ENCODE data around the gene ZNF516.
A peak's percentile ranks its signal among the peaks of the same experiment; 100 is the strongest.

The ZNF516 gene

DNA sequence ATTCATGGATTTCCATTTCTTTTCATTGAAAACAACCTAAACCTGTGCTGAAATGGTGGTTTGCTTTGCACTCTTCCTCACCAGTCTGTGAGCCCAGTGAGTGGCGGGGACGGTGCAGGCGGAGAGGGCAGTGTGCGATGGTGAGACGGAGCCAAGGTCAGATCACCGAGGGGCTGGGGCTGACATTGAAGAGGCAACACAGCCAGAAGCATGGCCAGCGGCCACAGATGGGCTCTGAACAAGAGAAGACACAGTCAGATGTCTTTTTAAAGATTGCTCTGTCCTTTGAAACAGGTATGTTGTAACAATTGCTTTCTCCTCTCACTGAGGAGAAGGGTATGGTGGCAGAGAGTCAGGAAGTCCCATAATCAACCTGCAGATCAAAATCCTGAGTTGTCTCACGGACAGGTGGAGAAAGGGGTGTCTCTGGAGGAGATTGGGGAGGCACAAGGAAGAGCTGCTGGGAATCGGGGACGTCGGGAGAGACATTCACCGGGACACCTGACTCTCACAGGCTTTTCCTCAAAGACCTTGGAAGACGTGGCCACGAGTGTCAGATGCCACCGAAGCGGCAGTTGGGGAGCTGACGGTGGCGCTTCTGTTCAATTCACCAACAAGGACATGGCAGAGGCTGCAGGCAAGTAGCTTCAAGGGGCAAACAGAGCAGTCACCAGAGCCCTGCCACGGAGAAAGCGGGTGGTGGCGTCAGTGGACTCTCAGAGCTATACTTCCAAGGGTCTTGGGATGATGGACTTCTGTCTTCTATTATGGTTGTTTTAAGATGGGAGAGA lies 12.1 kb upstream of the ZNF516 start:
- Histone ChIP-seq H3K27ac (ENCODE audit: low read depth, low read length) (no peak overlapping the region), H2AK5ac (ENCODE audit: low read length) (no peak overlapping the region), H2BK15ac (replicated peaks; ENCODE audit: low read depth) (no peak overlapping the region), H2BK120ac (ENCODE audit: low read depth, low read length) (no peak overlapping the region), H3K4me1 (ENCODE audit: control insufficient read depth, low read depth, low read length) (no peaks in the 10 kb centered on the region), H4K8ac (ENCODE audit: low read depth, low read length) (no peak overlapping the region), H3K18ac (ENCODE audit: low read length) (no peak overlapping the region), H3K56ac (ENCODE audit: low read length) (no peak overlapping the region), H3K4me3 (ENCODE audit: low read length) (no peak overlapping the region), H4K5ac (ENCODE audit: low read length) (no peak overlapping the region), H3K79me2 (ENCODE audit: control insufficient read depth, insufficient read depth, low read length) (no peaks in the 10 kb centered on the region), H3K36me3 (ENCODE audit: control insufficient read depth, insufficient read depth, low read length) (no peaks in the 10 kb centered on the region), H3K4ac (ENCODE audit: low read depth, low read length) (no peak overlapping the region), H3K4me2 (ENCODE audit: low read length) (no peak overlapping the region), H3K79me1 (ENCODE audit: low read length) (no peaks in the 10 kb centered on the region), H3K9ac (ENCODE audit: low read length) (no peak overlapping the region), H3K27me3 (ENCODE audit: insufficient read depth, low read length, poor library complexity) (no peaks in the 10 kb centered on the region), H2BK5ac (ENCODE audit: low read length) (no peak overlapping the region), H3K23ac (ENCODE audit: low read length) (no peak overlapping the region)
- no CpG with 5 or more reads among the region's 21 CpGs for WGBS (ENCODE audit: extremely low coverage, insufficient coverage, low lambda C conversion rate)
- DNase-seq = no peak

- Histone ChIP-seq H4K5ac (ENCODE audit: low read length) (no peak overlapping the region), H2BK120ac (ENCODE audit: low read depth, low read length) (no peak overlapping the region), H3K4me3 (ENCODE audit: low read length) (no peak overlapping the region), H3K79me2 (ENCODE audit: control insufficient read depth, insufficient read depth, low read length) (no peaks in the 10 kb centered on the region), H3K79me1 (ENCODE audit: low read length) (no peaks in the 10 kb centered on the region), H3K9ac (ENCODE audit: low read length) (no peak overlapping the region), H3K4me2 (ENCODE audit: low read length) (no peak overlapping the region), H3K27ac (ENCODE audit: low read depth, low read length) (no peak overlapping the region), H3K4me1 (ENCODE audit: control insufficient read depth, low read depth, low read length) (no peaks in the 10 kb centered on the region), H2AK5ac (ENCODE audit: low read length) (no peak overlapping the region), H3K4ac (ENCODE audit: low read depth, low read length) (no peak overlapping the region), H2BK15ac (replicated peaks; ENCODE audit: low read depth) (no peak overlapping the region), H3K23ac (ENCODE audit: low read length) (no peak overlapping the region), H3K56ac (ENCODE audit: low read length) (no peak overlapping the region), H4K8ac (ENCODE audit: low read depth, low read length) (no peak overlapping the region), H3K27me3 (ENCODE audit: insufficient read depth, low read length, poor library complexity) (no peaks in the 10 kb centered on the region), H2BK5ac (ENCODE audit: low read length) (no peak overlapping the region), H3K18ac (ENCODE audit: low read length) (no peak overlapping the region), H3K36me3 (ENCODE audit: control insufficient read depth, insufficient read depth, low read length) (no peaks in the 10 kb centered on the region)
- DNase-seq = no peak
- WGBS (ENCODE audit: extremely low coverage, insufficient coverage, low lambda C conversion rate) = no CpG with 5 or more reads among the region's 9 CpGs
Observed at GRCh38 chr18:76506395-76506794, 11.4 kb upstream of the ZNF516 start.

GRCh38 chr18:76505614-76506013 lies 10.6 kb upstream of the ZNF516 start:
- Histone ChIP-seq H3K4me2 (ENCODE audit: low read length) (no peak overlapping the region), H3K36me3 (ENCODE audit: control insufficient read depth, insufficient read depth, low read length) (no peaks in the 10 kb centered on the region), H3K9ac (ENCODE audit: low read length) (no peak overlapping the region), H4K5ac (ENCODE audit: low read length) (no peak overlapping the region), H2AK5ac (ENCODE audit: low read length) (no peak overlapping the region), H3K79me2 (ENCODE audit: control insufficient read depth, insufficient read depth, low read length) (no peaks in the 10 kb centered on the region), H3K27me3 (ENCODE audit: insufficient read depth, low read length, poor library complexity) (no peaks in the 10 kb centered on the region), H3K79me1 (ENCODE audit: low read length) (no peaks in the 10 kb centered on the region), H2BK120ac (ENCODE audit: low read depth, low read length) (no peak overlapping the region), H4K8ac (ENCODE audit: low read depth, low read length) (no peak overlapping the region), H3K27ac (ENCODE audit: low read depth, low read length) (no peak overlapping the region), H2BK15ac (replicated peaks; ENCODE audit: low read depth) (no peak overlapping the region), H3K4me1 (ENCODE audit: control insufficient read depth, low read depth, low read length) (no peaks in the 10 kb centered on the region), H3K23ac (ENCODE audit: low read length) (no peak overlapping the region), H3K4ac (ENCODE audit: low read depth, low read length) (no peak overlapping the region), H2BK5ac (ENCODE audit: low read length) (no peak overlapping the region), H3K18ac (ENCODE audit: low read length) (no peak overlapping the region), H3K56ac (ENCODE audit: low read length) (no peak overlapping the region), H3K4me3 (ENCODE audit: low read length) (no peak overlapping the region)
- WGBS (ENCODE audit: extremely low coverage, insufficient coverage, low lambda C conversion rate) = no CpG with 5 or more reads among the region's 2 CpGs
- DNase-seq = no peak

GRCh38 chr18:76504749-76505148 lies 9.7 kb upstream of the ZNF516 start:
- 100% methylated on average over 1 of the region's 5 CpGs for WGBS (ENCODE audit: extremely low coverage, insufficient coverage, low lambda C conversion rate)
- H3K4ac ChIP-seq (ENCODE audit: low read depth, low read length) = no peak overlapping the region
- DNase-seq = no peak

DNA sequence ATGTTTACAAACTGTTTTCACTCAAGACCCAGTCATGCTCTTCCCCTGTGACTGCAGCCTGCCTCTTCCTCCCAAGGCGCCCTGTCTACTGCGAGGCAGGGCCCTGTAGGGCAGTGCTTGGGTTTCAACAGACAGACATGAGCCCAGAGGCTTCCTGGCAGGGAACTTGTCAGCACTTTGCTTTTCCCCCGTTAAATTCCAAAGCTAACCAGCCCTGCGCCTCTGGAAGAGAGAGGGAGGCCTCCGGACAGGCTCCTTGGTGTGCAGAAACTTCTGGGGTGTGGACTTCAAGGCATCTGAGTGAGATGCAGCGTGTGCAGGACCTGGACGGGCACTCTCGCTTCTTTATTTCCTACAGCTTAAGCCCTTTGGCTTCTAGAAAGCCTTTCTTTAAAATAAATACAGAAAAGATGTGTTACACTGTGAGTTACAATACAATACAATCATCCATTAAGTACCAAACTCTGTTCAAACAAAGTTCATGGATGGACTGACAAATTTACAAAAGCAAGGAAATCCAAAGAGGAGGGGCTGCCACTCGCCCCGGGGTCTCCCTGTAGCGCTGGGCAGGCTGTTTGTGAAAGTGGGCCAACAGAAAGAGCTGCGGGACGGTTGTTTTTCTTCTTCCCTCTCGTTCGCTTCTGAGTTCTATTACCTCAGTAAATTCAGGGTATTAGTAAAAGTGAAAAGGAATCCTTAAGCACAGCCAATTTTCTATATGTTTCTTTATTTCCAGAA lies 8.8 kb upstream of the ZNF516 start:
- Histone ChIP-seq H3K18ac (ENCODE audit: low read length) (no peak overlapping the region), H3K4me2 (ENCODE audit: low read length) (no peak overlapping the region), H3K27me3 (ENCODE audit: insufficient read depth, low read length, poor library complexity) (no peaks in the 10 kb centered on the region), H3K23ac (ENCODE audit: low read length) (no peak overlapping the region), H3K36me3 (ENCODE audit: control insufficient read depth, insufficient read depth, low read length) (no peaks in the 10 kb centered on the region), H2BK5ac (ENCODE audit: low read length) (no peak overlapping the region), H3K4ac (ENCODE audit: low read depth, low read length) (no peak overlapping the region), H3K9ac (ENCODE audit: low read length) (no peak overlapping the region), H2BK15ac (replicated peaks; ENCODE audit: low read depth) (no peak overlapping the region), H4K5ac (ENCODE audit: low read length) (no peak overlapping the region), H2BK120ac (ENCODE audit: low read depth, low read length) (no peak overlapping the region), H2AK5ac (ENCODE audit: low read length) (no peak overlapping the region), H3K4me3 (ENCODE audit: low read length) (no peak overlapping the region), H4K8ac (ENCODE audit: low read depth, low read length) (no peak overlapping the region), H3K79me2 (ENCODE audit: control insufficient read depth, insufficient read depth, low read length) (no peaks in the 10 kb centered on the region), H3K4me1 (ENCODE audit: control insufficient read depth, low read depth, low read length) (no peaks in the 10 kb centered on the region), H3K56ac (ENCODE audit: low read length) (no peak overlapping the region), H3K79me1 (ENCODE audit: low read length) (no peaks in the 10 kb centered on the region), H3K27ac (ENCODE audit: low read depth, low read length) (no peak overlapping the region)
- no CpG with 5 or more reads among the region's 15 CpGs for WGBS (ENCODE audit: extremely low coverage, insufficient coverage, low lambda C conversion rate)
- DNase-seq = peak; percentile 49

More at GRCh38 chr18:76504749-76505148, 9.7 kb upstream of the ZNF516 start:
- H3K79me2 ChIP-seq (ENCODE audit: control insufficient read depth, insufficient read depth, low read length) = no peaks in the 10 kb centered on the region
- no peak overlapping the region for H3K27ac ChIP-seq (ENCODE audit: low read depth, low read length)
- no peaks in the 10 kb centered on the region for H3K36me3 ChIP-seq (ENCODE audit: control insufficient read depth, insufficient read depth, low read length)
- H3K56ac ChIP-seq (ENCODE audit: low read length) = no peak overlapping the region
- no peak overlapping the region for H2AK5ac ChIP-seq (ENCODE audit: low read length)
- H2BK120ac ChIP-seq (ENCODE audit: low read depth, low read length) = no peak overlapping the region
- H3K27me3 ChIP-seq (ENCODE audit: insufficient read depth, low read length, poor library complexity) = no peaks in the 10 kb centered on the region
- H3K23ac ChIP-seq (ENCODE audit: low read length) = no peak overlapping the region
- H2BK5ac ChIP-seq (ENCODE audit: low read length) = no peak overlapping the region
- no peak overlapping the region for H3K4me2 ChIP-seq (ENCODE audit: low read length)
- H3K4me3 ChIP-seq (ENCODE audit: low read length) = no peak overlapping the region
- H3K79me1 ChIP-seq (ENCODE audit: low read length) = no peaks in the 10 kb centered on the region
- H4K5ac ChIP-seq (ENCODE audit: low read length) = no peak overlapping the region
- no peak overlapping the region for H2BK15ac ChIP-seq (replicated peaks; ENCODE audit: low read depth)
- no peak overlapping the region for H3K18ac ChIP-seq (ENCODE audit: low read length)
- H3K9ac ChIP-seq (ENCODE audit: low read length) = no peak overlapping the region
- H4K8ac ChIP-seq (ENCODE audit: low read depth, low read length) = no peak overlapping the region
- no peaks in the 10 kb centered on the region for H3K4me1 ChIP-seq (ENCODE audit: control insufficient read depth, low read depth, low read length)

All from mesendoderm (in vitro differentiated cells).